ENCODE measurements around the gene IMMP2L.

IMMP2L gene

DNA sequence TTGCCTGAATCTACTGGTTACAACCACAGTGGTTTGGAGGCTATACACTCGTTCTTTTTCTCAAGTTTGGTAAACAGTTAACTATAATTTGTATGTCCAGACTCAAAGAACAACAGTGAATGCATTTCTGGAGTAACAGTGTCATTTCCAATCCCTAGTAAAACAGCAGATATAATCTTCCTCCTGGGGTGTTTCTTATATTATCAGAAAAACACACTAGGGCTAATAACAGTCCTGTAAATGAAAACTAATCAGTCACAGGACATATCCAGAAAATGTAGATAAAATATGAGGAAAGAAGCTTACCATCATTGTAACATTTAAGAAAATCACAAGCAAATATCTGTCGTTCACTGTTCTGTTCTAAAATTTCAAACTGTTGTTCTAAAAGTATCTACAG, 388.8 kb downstream of the IMMP2L start:
- no peak overlapping the region for H3K4me3 Mint-ChIP-seq
- H3K27me3 Mint-ChIP-seq, result no peaks in the 10 kb centered on the region
- no peak overlapping the region for H3K27ac Mint-ChIP-seq
- H3K9me3 Mint-ChIP-seq, result no peaks in the 10 kb centered on the region
- DNase-seq (no peak), ATAC-seq (replicated peaks) (no peak)
- H3K36me3 Mint-ChIP-seq, result no peaks in the 10 kb centered on the region
- H3K4me1 Mint-ChIP-seq, result no peaks in the 10 kb centered on the region

DNA sequence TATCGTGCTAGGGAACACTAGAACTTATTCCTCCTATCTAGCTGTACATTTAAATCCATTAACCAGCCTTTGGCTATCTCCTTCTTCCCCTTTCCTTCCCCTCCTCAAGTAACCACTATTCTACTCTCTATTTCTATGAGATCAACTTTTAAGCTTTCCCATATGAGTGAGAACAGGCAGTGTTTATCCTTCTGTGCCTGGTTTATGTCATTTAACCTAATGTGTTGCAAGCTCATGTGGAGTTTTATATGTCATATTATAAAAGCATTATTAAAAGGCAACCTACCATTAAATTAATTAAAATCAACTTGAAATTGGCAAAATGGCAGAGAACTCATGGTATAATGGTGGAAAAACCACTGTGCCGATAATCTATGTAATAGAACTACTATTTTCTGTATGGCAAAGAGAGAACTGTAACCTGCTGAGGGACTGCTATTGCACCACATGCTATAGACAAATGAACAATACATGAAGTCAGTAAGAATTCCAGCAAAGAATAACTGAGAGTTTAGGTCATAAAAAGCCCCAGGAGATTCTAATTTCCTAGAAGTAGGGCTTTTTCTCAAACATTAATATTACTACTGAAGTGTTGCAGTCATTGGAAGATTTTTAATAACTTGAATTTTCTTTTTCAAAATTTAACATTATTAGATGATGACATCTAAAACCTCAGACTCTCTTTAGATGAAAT, 389.6 kb downstream of the IMMP2L start:
- no peaks in the 10 kb centered on the region for H3K27me3 Mint-ChIP-seq
- DNase-seq (no peak), ATAC-seq (replicated peaks) (no peak)
- no peaks in the 10 kb centered on the region for H3K4me1 Mint-ChIP-seq
- H3K4me3 Mint-ChIP-seq, result no peak overlapping the region
- no peaks in the 10 kb centered on the region for H3K9me3 Mint-ChIP-seq
- H3K27ac Mint-ChIP-seq, result no peak overlapping the region
- H3K36me3 Mint-ChIP-seq, result no peaks in the 10 kb centered on the region

DNA sequence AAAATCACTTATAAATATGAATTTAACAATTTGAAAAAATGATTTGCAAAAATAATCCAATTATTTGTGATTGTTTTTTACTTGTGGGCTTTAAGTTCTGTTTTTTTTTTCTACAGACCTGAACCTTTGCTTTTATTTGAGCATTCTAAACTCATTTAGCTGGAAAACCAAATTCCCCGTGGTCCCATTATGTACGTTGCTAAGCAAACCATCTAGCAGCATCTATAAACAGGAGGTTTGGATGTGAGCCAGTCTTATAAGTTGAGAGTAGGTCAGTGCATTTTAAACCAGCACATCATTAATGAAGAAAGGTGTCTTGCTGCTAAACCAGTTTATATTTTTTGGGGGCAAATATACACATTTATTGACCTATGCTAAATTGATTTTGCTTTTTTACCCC, 394.1 kb downstream of the IMMP2L start:
- no peaks in the 10 kb centered on the region for H3K27me3 Mint-ChIP-seq
- H3K4me1 Mint-ChIP-seq, result peaks cover 0 to 10% of the 10 kb centered on the region in 2 donors
- ATAC-seq (replicated peaks), result no peak
- no peaks in the 10 kb centered on the region for H3K9me3 Mint-ChIP-seq
- no peak overlapping the region for H3K4me3 Mint-ChIP-seq
- DNase-seq, result no peak
- peaks cover 2 to 6% of the 10 kb centered on the region in 2 donors for H3K36me3 Mint-ChIP-seq
- H3K27ac Mint-ChIP-seq, result no peak overlapping the region

DNA sequence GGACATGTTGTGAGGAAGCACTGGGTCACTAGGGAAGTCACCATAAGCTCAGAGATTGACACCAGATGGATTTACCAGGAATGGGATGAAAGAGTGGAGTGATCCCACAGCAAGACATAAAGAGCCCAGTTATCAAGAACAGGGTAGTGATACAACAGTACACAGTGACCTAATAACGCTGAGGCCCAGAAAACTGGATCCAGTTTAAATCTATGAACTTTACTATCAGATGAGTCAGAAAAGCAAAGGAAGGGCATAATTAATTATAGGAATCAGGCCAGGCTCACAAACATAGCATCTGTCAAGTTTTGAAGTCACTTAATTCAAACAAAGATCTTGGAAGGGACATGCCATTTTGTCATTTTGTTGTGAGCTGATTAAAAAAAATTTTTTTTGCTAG, 397.9 kb downstream of the IMMP2L start:
- Mint-ChIP-seq H3K36me3 (peaks cover 2 to 6% of the 10 kb centered on the region in 2 donors), H3K9me3 (no peaks in the 10 kb centered on the region), H3K4me3 (no peak overlapping the region), H3K27me3 (no peaks in the 10 kb centered on the region), H3K27ac (no peak overlapping the region), H3K4me1 (peaks cover 0 to 10% of the 10 kb centered on the region in 2 donors)
- no peak for ATAC-seq (replicated peaks)
- no peak for DNase-seq

DNA sequence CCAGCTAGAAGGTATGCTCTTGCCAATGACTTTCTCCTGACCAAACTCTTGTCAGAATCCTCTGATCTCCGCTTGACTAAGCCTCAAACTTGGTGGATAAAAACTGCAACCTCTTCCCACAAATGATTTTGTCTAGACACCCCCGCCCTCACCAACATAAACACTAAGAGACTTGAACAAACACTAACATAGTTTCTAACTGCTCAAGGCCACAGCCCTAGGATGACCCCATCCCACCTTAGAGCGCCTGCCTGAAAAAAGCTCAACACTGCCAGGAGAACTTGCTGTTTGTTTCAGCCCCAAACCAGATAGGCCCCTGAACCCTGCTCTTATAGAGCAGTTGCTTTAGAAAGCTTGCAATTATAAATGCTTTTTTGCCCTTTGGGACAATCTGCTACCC, 399.6 kb downstream of the IMMP2L start:
- Mint-ChIP-seq H3K27me3 (no peaks in the 10 kb centered on the region), H3K4me3 (no peak overlapping the region)

DNA sequence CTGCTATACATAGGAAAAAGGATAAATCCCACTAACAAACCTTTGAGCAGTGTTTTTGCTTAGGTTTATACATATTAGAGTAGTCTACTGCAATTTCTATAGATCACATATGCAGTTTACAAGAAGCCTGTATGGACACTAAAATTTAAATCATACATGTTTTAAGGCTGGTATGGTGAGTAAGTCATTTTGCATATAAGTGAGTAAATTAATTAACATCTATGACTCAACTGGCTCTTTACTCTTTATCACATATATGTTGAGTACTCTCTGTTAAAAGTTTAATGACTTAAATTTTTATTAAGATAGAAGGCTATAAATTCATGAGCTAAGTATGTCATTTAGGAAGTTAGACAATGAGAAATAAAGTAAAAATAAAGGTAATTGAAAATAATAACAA, 402.0 kb downstream of the IMMP2L start:
- DNase-seq (no peak), ATAC-seq (replicated peaks) (no peak)
- H3K27me3 Mint-ChIP-seq, result no peaks in the 10 kb centered on the region
- H3K4me3 Mint-ChIP-seq, result no peak overlapping the region
- peaks cover 0 to 5% of the 10 kb centered on the region in 2 donors for H3K36me3 Mint-ChIP-seq
- no peak overlapping the region for H3K27ac Mint-ChIP-seq
- H3K4me1 Mint-ChIP-seq, result peaks cover 0 to 10% of the 10 kb centered on the region in 2 donors
- H3K9me3 Mint-ChIP-seq, result peaks cover 0 to 10% of the 10 kb centered on the region in 2 donors

More for the DNA sequence above, 399.6 kb downstream of the IMMP2L start:
- DNase-seq (no peak), ATAC-seq (replicated peaks) (no peak)
- H3K27ac Mint-ChIP-seq, result no peak overlapping the region
- H3K36me3 Mint-ChIP-seq, result peaks cover 2 to 6% of the 10 kb centered on the region in 2 donors
- peaks cover 0 to 10% of the 10 kb centered on the region in 2 donors for H3K4me1 Mint-ChIP-seq
- H3K9me3 Mint-ChIP-seq, result no peaks in the 10 kb centered on the region

DNA sequence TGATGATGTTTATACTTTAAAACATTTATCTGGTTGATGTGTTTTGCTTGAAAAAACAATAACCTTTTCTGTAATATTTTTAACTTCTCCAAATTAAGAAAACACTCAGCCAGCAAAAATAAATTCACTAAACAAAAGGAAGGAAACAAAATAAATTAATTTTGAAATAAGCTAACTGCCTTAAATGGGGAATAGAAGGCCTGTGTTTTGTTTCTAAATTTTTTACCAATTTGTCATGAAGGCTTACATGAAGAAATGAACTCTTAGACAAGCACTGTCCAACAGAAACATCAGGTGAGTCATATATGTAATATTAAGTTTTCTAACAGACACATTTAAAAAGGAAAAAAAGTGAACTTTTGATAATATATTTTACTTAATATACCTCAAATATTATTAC, 402.9 kb downstream of the IMMP2L start:
- Mint-ChIP-seq H3K9me3 (peaks cover 0 to 10% of the 10 kb centered on the region in 2 donors), H3K27me3 (no peaks in the 10 kb centered on the region), H3K27ac (no peak overlapping the region), H3K4me3 (no peak overlapping the region), H3K36me3 (peaks cover 0 to 5% of the 10 kb centered on the region in 2 donors), H3K4me1 (peaks cover 0 to 9% of the 10 kb centered on the region in 2 donors)
- ATAC-seq (replicated peaks) (no peak), DNase-seq (no peak)

DNA sequence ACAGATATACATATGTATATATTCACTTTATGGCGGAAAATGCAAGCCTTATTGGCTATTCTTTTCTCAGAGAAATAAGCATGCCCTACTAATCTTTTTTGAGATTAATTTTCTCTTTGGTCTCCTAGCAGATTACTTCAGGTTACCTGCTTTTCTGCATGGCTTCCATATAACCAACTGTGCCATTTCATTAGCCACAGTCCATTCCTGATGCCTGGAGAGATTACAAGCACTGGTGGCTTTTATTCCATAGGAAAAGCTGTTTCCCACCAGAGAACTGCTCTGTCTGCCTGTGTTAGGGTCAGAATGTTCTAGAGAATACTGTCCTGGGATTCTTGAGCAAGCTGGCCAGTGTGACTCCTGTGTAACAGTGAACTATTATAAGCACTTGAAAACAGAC, 411.6 kb downstream of the IMMP2L start:
- ATAC-seq (replicated peaks) (no peak), DNase-seq (no peak)
- no peak overlapping the region for H3K27ac Mint-ChIP-seq
- no peaks in the 10 kb centered on the region for H3K4me1 Mint-ChIP-seq
- H3K36me3 Mint-ChIP-seq, result peaks cover 3 to 4% of the 10 kb centered on the region in 2 donors
- H3K27me3 Mint-ChIP-seq, result no peaks in the 10 kb centered on the region
- no peaks in the 10 kb centered on the region for H3K9me3 Mint-ChIP-seq
- H3K4me3 Mint-ChIP-seq, result no peak overlapping the region

DNA sequence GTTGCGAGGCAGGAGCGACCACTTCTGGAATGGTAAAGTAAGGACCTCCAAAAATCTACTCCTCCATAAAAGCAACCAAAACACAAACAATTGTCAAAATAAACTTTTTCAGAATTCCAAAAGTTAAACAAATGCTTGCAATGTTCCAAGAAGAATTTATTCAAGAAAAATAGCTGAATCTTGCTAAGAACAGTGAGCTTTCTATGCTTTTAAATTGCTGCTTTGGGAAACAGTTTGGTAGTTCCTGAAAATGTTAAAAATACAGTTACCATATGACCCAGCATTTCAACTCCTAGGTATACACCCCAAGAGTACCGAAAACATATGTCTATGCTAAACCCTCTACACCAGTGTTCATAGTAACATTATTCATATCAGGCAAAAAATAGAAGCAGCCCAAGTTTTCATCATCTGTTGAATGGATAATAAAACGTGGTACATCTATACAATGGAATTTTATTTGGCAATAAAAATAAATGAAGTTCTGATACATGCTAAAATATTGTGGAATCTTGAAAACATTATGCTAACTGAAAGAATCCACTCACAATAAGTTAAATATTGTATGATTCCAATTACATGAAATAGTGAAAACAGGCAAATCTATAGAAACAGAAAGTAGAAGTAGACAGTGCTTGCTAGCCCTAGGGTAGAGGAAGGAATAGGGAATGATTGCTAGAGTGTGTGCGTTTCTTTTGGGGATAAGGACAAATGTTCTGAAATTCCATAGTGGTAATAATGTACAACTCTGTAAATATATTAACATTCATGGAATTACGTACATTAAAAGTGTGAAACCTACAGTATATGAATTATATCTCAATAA, 414.4 kb downstream of the IMMP2L start:
- no peaks in the 10 kb centered on the region for H3K27me3 Mint-ChIP-seq
- peaks cover 0 to 5% of the 10 kb centered on the region in 2 donors for H3K4me1 Mint-ChIP-seq
- peaks cover 3 to 4% of the 10 kb centered on the region in 2 donors for H3K36me3 Mint-ChIP-seq

DNA sequence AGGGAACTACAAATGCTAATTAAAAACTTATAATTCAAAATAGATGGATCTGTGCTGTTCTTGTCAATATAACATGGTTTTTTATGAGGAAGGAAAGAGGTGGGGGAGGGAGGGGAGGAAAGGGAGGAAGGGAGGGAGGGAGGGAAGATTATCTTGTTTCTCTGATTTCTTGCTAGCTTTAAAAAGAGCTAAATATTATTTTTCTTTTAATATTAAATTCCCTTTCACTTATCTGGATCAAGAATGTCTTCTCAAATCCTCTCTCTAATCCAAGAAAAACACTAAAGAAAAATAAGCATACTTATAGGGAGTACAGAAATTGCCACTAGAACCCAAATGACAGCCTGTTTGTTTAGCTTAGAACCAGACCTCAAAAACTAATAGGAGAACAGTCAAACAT, 416.2 kb downstream of the IMMP2L start:
- Mint-ChIP-seq H3K4me1 (peaks cover 0 to 10% of the 10 kb centered on the region in 2 donors), H3K4me3 (no peak overlapping the region), H3K27me3 (no peaks in the 10 kb centered on the region), H3K36me3 (peaks cover 1% of the 10 kb centered on the region in 2 donors), H3K27ac (no peak overlapping the region), H3K9me3 (no peaks in the 10 kb centered on the region)
- ATAC-seq (replicated peaks), result no peak
- DNase-seq, result no peak

More for the DNA sequence above, 414.4 kb downstream of the IMMP2L start:
- Mint-ChIP-seq H3K27ac (no peak overlapping the region), H3K9me3 (no peaks in the 10 kb centered on the region), H3K4me3 (no peak overlapping the region)
- ATAC-seq (replicated peaks) (no peak), DNase-seq (no peak)

DNA sequence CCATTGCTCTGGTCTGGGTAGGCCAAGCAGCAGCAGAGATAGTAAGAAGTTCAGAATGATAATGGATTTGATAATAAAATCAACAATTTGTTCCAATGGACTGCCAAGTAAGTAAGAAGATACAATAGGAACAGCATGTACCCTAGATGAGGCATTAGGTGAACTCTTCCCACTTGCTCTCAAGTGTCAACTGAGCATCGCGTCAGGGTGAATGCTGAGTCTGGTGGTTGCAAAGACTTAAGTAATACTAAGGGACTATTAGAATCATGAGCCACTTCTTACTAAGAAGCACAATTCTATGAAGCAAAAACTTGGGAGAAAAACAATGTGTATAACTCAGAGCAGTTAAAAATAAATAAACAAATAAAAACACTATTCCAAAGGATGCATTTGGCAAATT, 416.8 kb downstream of the IMMP2L start:
- Mint-ChIP-seq H3K9me3 (no peaks in the 10 kb centered on the region), H3K27ac (no peak overlapping the region), H3K36me3 (no peaks in the 10 kb centered on the region), H3K4me3 (no peak overlapping the region), H3K27me3 (no peaks in the 10 kb centered on the region), H3K4me1 (peaks cover 0 to 14% of the 10 kb centered on the region in 2 donors)
- DNase-seq (no peak), ATAC-seq (replicated peaks) (no peak)

DNA sequence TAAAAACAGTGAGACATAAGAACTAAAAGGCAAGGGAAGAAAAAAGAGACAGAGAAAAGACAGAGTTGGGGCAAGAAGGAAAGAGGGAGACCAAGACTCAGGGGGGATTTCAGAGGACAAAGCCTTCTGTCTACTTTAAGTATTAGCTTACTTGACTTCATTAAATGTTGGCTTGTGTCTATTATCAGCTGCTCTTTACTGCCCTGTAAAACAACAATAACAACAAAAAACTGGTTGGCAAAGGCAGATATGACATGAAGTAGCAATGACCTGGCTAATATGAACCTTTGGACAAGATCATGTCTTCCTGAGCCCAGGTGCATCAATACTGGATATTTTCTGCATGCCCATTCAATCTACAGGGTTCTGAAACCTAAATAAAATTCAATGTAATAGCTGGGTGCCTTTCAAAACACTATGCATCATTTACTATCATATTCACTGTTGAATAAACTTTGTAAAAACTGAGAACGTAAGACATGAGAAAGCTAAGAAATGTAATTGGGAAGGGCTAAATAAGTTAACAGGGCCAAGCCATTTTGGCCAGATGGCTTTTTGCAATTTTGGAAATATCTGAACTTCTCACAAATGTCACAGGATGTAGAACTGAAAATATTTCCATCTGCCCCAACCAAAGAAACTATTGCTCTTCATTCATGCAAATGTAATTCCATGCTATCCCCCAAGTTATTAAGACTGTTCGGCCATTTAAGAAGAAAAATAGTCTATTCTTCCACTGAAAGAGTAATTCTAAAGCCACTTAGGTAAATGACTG, 422.0 kb downstream of the IMMP2L start:
- Mint-ChIP-seq H3K4me3 (peak overlapping the region in 1 of 2 donors; percentile 17), H3K27ac (peak overlapping the region; percentile 2), H3K9me3 (no peaks in the 10 kb centered on the region), H3K4me1 (peaks cover 10 to 44% of the 10 kb centered on the region in 2 donors), H3K27me3 (no peaks in the 10 kb centered on the region), H3K36me3 (peaks cover 0 to 3% of the 10 kb centered on the region in 2 donors)
- ATAC-seq (replicated peaks) (no peak), DNase-seq (no peak)

DNA sequence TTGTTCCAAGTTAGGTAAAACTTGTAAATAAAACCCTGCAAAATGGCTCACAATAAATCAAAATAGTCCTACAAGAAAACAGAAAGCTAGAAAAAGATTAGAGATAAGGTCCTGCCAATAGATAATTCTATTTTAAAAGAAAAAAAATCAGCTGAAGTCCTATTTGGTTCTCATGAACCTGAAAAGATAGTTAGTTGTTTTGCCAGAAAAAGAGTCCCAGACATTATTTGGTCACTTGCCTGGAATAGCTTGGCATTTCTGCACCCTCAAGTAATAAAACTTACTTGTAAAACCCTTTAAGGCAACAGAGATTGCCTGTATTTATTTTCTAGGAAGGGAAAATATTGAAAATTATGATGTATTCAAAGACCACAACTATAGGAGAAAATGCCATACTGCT, 423.7 kb downstream of the IMMP2L start:
- Mint-ChIP-seq H3K4me1 (peaks cover 10 to 39% of the 10 kb centered on the region in 2 donors), H3K4me3 (peak overlapping the region; percentile 79 to 82)
- no peak for ATAC-seq (replicated peaks)

DNA sequence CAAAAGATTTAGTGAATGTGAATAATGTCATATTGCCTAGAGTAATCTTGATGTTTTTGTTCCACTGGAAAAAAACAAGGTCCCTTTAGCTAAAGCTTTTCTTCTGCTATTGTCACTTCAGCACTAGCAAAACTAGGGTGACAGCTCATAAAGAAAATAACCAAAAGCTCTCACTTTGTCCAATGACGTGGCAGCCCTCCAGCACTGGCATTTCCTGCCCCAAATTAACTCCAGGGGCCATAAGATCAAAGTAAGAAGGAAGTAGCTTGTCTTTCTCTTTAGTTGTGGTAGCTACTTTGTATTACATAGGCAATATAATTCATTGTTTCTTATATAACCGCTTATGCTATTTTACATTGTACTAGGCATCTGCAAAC, 424.1 kb downstream of the IMMP2L start:
- Mint-ChIP-seq H3K27me3 (no peaks in the 10 kb centered on the region), H3K4me3 (peak overlapping the region; percentile 79 to 82), H3K9me3 (no peaks in the 10 kb centered on the region), H3K36me3 (peaks cover 0 to 3% of the 10 kb centered on the region in 2 donors), H3K4me1 (peaks cover 12 to 39% of the 10 kb centered on the region in 2 donors), H3K27ac (peak overlapping the region; percentile 98)
- DNase-seq, result peak; percentile 53
- peak; percentile 91 to 92 for ATAC-seq (replicated peaks)

More for the DNA sequence above, 423.7 kb downstream of the IMMP2L start:
- Mint-ChIP-seq H3K27ac (peak overlapping the region; percentile 98), H3K36me3 (peaks cover 0 to 3% of the 10 kb centered on the region in 2 donors), H3K27me3 (no peaks in the 10 kb centered on the region), H3K9me3 (no peaks in the 10 kb centered on the region)
- no peak for DNase-seq

All from stimulated activated naive B cell treated with anti-CD40 and anti-IgM and Interleukin-4, amounts not matched to agents 10 μg/mL and 1 μg/mL and 100 μg/mL, for 72 hours (primary cell).